Neutrophil (primary cell): Measurements from ENCODE around the gene KIF6.

Experiments used
- H3K27ac ChIP-seq: fragments of 200-600 bp; sonication (generic); 2 replicates; pipeline ENCODE4 v1.5.1; 2016; ENCODE audit warnings: mild to moderate bottlenecking, moderate library complexity
- H3K27me3 ChIP-seq: fragments of 200-600 bp; sonication (generic); 2 replicates; pipeline ENCODE4 v1.6.0; 2016; ENCODE audit warnings: mild to moderate bottlenecking
- H3K36me3 ChIP-seq: fragments of 200-600 bp; sonication (generic); 2 replicates; pipeline ENCODE4 v1.5.1; 2017
- H3K4me1 ChIP-seq, 2 experiments: fragments of 200-600 bp in 1 of 2; sonication (generic) in 1 of 2; 1 replicate in 1 of 2; 2 replicates in 1 of 2; pipeline versions ENCODE4 v1.5.1 to v1.6.1; 2013 to 2016; ENCODE audit warnings: low read depth in 1 of 2, low read length in 1 of 2, mild to moderate bottlenecking in 1 of 2, moderate library complexity in 1 of 2; ENCODE audit not compliant: control insufficient read depth in 1 of 2, insufficient read depth in 1 of 2
- H3K4me3 ChIP-seq, 2 experiments: fragments of 200-600 bp in 1 of 2; sonication (generic) in 1 of 2; 1 replicate in 1 of 2; 2 replicates in 1 of 2; pipeline ENCODE4 v1.5.1; 2013 to 2016; ENCODE audit warnings: low read depth in 1 of 2, low read length in 1 of 2, mild to moderate bottlenecking in 1 of 2, moderate library complexity in 1 of 2
- H3K9me3 ChIP-seq: fragments of 200-600 bp; sonication (generic); 2 replicates; pipeline ENCODE4 v1.5.1; 2016
- TF ChIP-seq, protein P1 (sequence below): fragments of 200-600 bp; sonication (generic); IDR thresholded peaks from 2 replicates; pipeline ENCODE4 v1.5.1; 2016; ENCODE audit warnings: antibody characterized with exemption

KIF6 gene

GRCh38 chr6:39445667-39446066 is 279.5 kb downstream of the KIF6 start:
- Histone ChIP-seq H3K27ac (no peak overlapping the region), H3K4me3 (no peak overlapping the region), H3K4me1 (no peaks in the 10 kb centered on the region), H3K9me3 (no peaks in the 10 kb centered on the region), H3K36me3 (no peaks in the 10 kb centered on the region), H3K27me3 (peaks cover 4% of the 10 kb centered on the region)
- TF ChIP-seq, protein P1, sequence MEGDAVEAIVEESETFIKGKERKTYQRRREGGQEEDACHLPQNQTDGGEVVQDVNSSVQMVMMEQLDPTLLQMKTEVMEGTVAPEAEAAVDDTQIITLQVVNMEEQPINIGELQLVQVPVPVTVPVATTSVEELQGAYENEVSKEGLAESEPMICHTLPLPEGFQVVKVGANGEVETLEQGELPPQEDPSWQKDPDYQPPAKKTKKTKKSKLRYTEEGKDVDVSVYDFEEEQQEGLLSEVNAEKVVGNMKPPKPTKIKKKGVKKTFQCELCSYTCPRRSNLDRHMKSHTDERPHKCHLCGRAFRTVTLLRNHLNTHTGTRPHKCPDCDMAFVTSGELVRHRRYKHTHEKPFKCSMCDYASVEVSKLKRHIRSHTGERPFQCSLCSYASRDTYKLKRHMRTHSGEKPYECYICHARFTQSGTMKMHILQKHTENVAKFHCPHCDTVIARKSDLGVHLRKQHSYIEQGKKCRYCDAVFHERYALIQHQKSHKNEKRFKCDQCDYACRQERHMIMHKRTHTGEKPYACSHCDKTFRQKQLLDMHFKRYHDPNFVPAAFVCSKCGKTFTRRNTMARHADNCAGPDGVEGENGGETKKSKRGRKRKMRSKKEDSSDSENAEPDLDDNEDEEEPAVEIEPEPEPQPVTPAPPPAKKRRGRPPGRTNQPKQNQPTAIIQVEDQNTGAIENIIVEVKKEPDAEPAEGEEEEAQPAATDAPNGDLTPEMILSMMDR: no peak

DNA sequence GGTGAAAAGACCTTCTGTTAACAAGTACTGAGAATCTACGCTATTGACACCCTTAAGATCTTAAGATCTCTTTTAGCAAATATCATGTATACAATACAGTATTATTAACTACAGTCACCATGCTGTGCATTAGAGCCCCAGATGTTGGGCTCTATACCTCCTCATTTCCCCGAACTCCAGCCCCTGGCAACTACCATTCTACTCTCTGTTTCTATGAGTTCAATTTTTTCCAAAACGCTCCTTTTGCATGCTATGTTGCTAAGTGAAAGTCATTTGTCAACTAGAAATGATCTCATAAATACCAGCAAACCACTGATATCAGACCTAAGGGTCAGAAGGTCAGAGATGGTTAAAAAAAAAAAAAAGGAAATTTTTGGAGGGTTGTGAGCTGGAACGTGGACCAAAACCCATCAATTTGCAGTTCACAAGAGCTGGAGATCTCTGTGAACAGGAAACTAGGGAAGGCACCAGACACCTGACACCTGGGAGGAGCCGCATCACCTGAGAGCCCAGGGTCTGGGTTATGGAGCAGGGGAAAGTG is 280.7 kb downstream of the KIF6 start:
- TF ChIP-seq, protein P1: no peak
- peaks cover 4% of the 10 kb centered on the region for H3K27me3 ChIP-seq

GRCh38 chr6:39441986-39442385 is 283.2 kb downstream of the KIF6 start:
- no peaks in the 10 kb centered on the region for H3K36me3 ChIP-seq
- TF ChIP-seq, protein P1: no peak
- H3K27me3 ChIP-seq: peaks cover under 1% of the 10 kb centered on the region
- H3K9me3 ChIP-seq: no peaks in the 10 kb centered on the region
- H3K4me1 ChIP-seq: no peaks in the 10 kb centered on the region
- H3K27ac ChIP-seq: no peak overlapping the region
- H3K4me3 ChIP-seq: no peak overlapping the region

More for the DNA sequence above, 280.7 kb downstream of the KIF6 start:
- Histone ChIP-seq H3K27ac (no peak overlapping the region), H3K4me3 (no peak overlapping the region), H3K9me3 (no peaks in the 10 kb centered on the region), H3K4me1 (no peaks in the 10 kb centered on the region), H3K36me3 (no peaks in the 10 kb centered on the region)

DNA sequence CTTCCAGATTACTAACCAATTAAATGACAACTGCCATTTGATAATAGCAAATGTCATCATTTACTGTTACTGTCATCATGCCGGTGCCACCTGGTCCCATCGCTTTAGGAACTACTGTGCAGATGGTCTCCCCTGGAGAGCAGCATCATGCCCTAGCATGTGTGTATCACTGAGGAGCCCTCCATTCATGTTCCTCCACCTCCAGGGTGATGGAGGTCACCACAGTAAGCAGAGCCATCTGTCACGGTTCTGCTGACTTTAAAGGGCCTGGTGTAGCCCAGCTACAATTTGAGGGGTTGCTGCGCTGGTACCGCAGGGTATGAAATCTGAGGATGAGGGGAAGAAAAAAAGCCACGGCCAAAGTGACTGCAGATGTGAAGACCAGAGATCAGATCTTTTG is 283.9 kb downstream of the KIF6 start:
- Histone ChIP-seq H3K4me3 (no peak overlapping the region), H3K4me1 (no peaks in the 10 kb centered on the region), H3K36me3 (no peaks in the 10 kb centered on the region), H3K27me3 (no peaks in the 10 kb centered on the region), H3K9me3 (no peaks in the 10 kb centered on the region), H3K27ac (no peak overlapping the region)
- TF ChIP-seq, protein P1: no peak

GRCh38 chr6:39440039-39440426 is 285.2 kb downstream of the KIF6 start:
- Histone ChIP-seq H3K9me3 (no peaks in the 10 kb centered on the region), H3K4me3 (no peak overlapping the region), H3K36me3 (no peaks in the 10 kb centered on the region), H3K27ac (no peak overlapping the region), H3K4me1 (no peaks in the 10 kb centered on the region), H3K27me3 (no peaks in the 10 kb centered on the region)
- TF ChIP-seq, protein P1: no peak
